ENCODE data around the gene APBA1.

The APBA1 gene

GRCh38 chr9:69460012-69460411, 212.2 kb downstream of the APBA1 start:
- Histone ChIP-seq H3K9me3 (ENCODE audit: control insufficient read depth, low read length) (no peaks in the 10 kb centered on the region), H3K4me1 (ENCODE audit: control insufficient read depth, insufficient read depth, low read length) (peaks cover 8% of the 10 kb centered on the region), H3K27ac (ENCODE audit: insufficient read depth, low read depth, low read length, poor library complexity, severe bottlenecking) (no peak overlapping the region), H3K4me3 (ENCODE audit: insufficient read depth, low read depth, low read length) (no peak overlapping the region), H3K27me3 (ENCODE audit: control insufficient read depth, insufficient read depth, low read length, poor library complexity, severe bottlenecking) (no peaks in the 10 kb centered on the region), H3K36me3 (ENCODE audit: control insufficient read depth, insufficient read depth, low read length) (no peaks in the 10 kb centered on the region)
- WGBS, 2 experiments: 91 to 94% methylated on average over 5 of the region's 5 CpGs

GRCh38 chr9:69458176-69458575, 214.0 kb downstream of the APBA1 start:
- 91 to 92% methylated on average over 3 of the region's 3 CpGs for WGBS, 2 experiments
- Histone ChIP-seq H3K36me3 (ENCODE audit: control insufficient read depth, insufficient read depth, low read length) (no peaks in the 10 kb centered on the region), H3K27me3 (ENCODE audit: control insufficient read depth, insufficient read depth, low read length, poor library complexity, severe bottlenecking) (no peaks in the 10 kb centered on the region), H3K4me3 (ENCODE audit: insufficient read depth, low read depth, low read length) (no peak overlapping the region), H3K27ac (ENCODE audit: insufficient read depth, low read depth, low read length, poor library complexity, severe bottlenecking) (no peak overlapping the region), H3K4me1 (ENCODE audit: control insufficient read depth, insufficient read depth, low read length) (peaks cover 2% of the 10 kb centered on the region), H3K9me3 (ENCODE audit: control insufficient read depth, low read length) (no peaks in the 10 kb centered on the region)

- Histone ChIP-seq H3K9me3 (ENCODE audit: control insufficient read depth, low read length) (no peaks in the 10 kb centered on the region), H3K4me3 (ENCODE audit: insufficient read depth, low read depth, low read length) (no peak overlapping the region), H3K36me3 (ENCODE audit: control insufficient read depth, insufficient read depth, low read length) (no peaks in the 10 kb centered on the region), H3K27ac (ENCODE audit: insufficient read depth, low read depth, low read length, poor library complexity, severe bottlenecking) (no peak overlapping the region), H3K4me1 (ENCODE audit: control insufficient read depth, insufficient read depth, low read length) (peaks cover 8% of the 10 kb centered on the region), H3K27me3 (ENCODE audit: control insufficient read depth, insufficient read depth, low read length, poor library complexity, severe bottlenecking) (no peaks in the 10 kb centered on the region)
- WGBS, 2 experiments: 92 to 94% methylated on average over 15 of the region's 15 CpGs
These were observed 216.0 kb downstream of the APBA1 start for GRCh38 chr9:69456201-69456600.

DNA sequence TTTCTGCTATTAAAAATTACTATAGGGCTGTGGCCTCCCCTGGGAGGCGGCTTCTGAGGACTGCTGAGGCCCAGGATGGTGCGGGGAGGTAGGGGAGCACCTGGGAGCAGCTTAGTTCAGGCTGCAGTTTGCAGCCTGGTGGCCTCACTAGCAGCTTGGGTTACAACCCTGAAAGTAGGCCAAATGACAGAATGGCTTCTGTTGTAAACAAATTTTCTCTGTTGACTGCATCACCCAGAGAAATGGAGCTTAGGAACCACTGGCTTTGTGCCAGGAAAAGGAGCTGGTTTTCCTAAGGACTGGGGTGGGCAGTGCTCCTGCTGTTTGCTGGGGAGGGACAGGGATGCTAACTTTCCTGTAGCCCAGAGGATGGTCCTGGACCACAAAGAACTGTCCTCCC, 216.9 kb downstream of the APBA1 start:
- H3K4me1 ChIP-seq (ENCODE audit: control insufficient read depth, insufficient read depth, low read length): peaks cover 8% of the 10 kb centered on the region
- no peaks in the 10 kb centered on the region for H3K27me3 ChIP-seq (ENCODE audit: control insufficient read depth, insufficient read depth, low read length, poor library complexity, severe bottlenecking)
- 93 to 97% methylated on average over 2 of the region's 2 CpGs for WGBS, 2 experiments
- H3K36me3 ChIP-seq (ENCODE audit: control insufficient read depth, insufficient read depth, low read length): no peaks in the 10 kb centered on the region
- H3K4me3 ChIP-seq (ENCODE audit: insufficient read depth, low read depth, low read length): no peak overlapping the region
- no peak overlapping the region for H3K27ac ChIP-seq (ENCODE audit: insufficient read depth, low read depth, low read length, poor library complexity, severe bottlenecking)
- no peaks in the 10 kb centered on the region for H3K9me3 ChIP-seq (ENCODE audit: control insufficient read depth, low read length)

DNA sequence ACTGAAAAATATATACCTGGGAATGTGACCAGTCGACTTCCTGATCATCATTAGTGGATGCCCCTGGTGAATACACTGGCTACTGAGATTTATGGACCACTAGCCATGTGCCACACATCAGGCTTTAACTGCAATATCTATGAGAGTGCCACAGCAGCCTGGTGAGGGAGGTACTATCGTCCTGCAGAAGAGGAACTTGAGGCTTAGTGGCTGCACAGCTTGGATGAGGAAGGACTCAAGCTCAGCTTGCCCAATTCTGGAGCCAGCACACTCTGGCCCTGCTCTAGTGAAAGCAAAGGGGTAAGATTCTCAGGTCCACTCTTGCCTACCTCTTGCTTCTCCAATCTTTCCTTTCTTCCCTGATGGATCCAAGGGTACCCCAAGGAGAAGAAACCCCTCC, 217.8 kb downstream of the APBA1 start:
- 87 to 97% methylated on average over 2 of the region's 2 CpGs for WGBS, 2 experiments
- H3K9me3 ChIP-seq (ENCODE audit: control insufficient read depth, low read length): no peaks in the 10 kb centered on the region
- H3K4me1 ChIP-seq (ENCODE audit: control insufficient read depth, insufficient read depth, low read length): peaks cover 8% of the 10 kb centered on the region
- H3K27me3 ChIP-seq (ENCODE audit: control insufficient read depth, insufficient read depth, low read length, poor library complexity, severe bottlenecking): no peaks in the 10 kb centered on the region
- H3K4me3 ChIP-seq (ENCODE audit: insufficient read depth, low read depth, low read length): no peak overlapping the region
- no peaks in the 10 kb centered on the region for H3K36me3 ChIP-seq (ENCODE audit: control insufficient read depth, insufficient read depth, low read length)
- no peak overlapping the region for H3K27ac ChIP-seq (ENCODE audit: insufficient read depth, low read depth, low read length, poor library complexity, severe bottlenecking)

DNA sequence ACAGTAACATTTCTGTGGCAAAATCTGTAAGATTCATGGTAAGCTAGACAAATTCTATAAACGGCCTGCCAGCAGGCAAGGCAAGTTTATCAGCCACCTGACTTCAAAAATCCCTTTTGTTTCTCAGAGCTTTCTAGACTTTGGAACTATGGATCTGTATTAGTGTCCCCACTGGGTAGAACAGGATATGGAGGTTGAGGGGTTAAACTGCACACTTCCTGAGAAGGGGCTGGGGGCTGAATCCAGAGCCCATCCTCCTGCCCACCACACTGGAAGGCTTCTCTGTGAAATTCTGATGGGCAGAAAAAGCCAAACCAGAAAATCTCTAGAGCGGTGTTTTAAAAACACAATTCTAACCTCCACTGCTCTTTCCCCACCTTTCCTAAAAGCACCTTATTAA, 218.4 kb downstream of the APBA1 start:
- Histone ChIP-seq H3K27ac (ENCODE audit: insufficient read depth, low read depth, low read length, poor library complexity, severe bottlenecking) (no peak overlapping the region), H3K27me3 (ENCODE audit: control insufficient read depth, insufficient read depth, low read length, poor library complexity, severe bottlenecking) (no peaks in the 10 kb centered on the region), H3K36me3 (ENCODE audit: control insufficient read depth, insufficient read depth, low read length) (no peaks in the 10 kb centered on the region), H3K4me3 (ENCODE audit: insufficient read depth, low read depth, low read length) (no peak overlapping the region), H3K4me1 (ENCODE audit: control insufficient read depth, insufficient read depth, low read length) (peaks cover 8% of the 10 kb centered on the region), H3K9me3 (ENCODE audit: control insufficient read depth, low read length) (no peaks in the 10 kb centered on the region)
- 92 to 93% methylated on average over 2 of the region's 2 CpGs for WGBS, 2 experiments

DNA sequence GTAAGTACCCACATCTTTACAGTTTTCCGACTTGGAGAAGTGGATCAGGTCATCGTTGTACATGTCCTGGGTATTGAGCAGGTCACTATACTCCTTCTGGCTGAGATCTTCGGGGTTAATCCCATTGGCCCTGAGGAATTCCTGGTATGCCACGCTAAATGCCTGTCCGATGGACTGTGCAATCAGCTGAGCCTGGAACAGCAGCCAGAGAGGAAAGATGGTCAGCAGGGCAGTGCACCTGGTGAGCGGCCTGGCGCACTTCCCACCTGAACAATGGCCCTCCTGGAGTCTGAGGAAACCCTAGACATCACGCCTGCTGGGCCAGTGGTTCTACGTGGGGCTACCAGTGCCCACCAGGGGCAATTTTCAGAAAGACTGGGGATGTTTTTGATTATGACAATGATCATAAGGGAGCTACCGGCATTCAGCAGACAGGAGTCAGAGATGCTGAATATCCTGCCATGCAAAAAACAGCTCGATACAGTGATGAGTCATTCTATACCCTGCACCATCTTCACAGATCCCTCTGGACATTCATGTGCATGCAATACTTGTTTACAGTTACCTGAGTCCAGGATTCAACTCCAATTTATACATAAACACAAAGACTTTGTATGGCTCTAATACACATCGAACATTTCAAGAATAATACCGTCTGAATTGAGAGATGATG, 219.9 kb downstream of the APBA1 start:
- no peaks in the 10 kb centered on the region for H3K36me3 ChIP-seq (ENCODE audit: control insufficient read depth, insufficient read depth, low read length)
- 81 to 82% methylated on average over 13 of the region's 13 CpGs for WGBS, 2 experiments
- H3K9me3 ChIP-seq (ENCODE audit: control insufficient read depth, low read length): no peaks in the 10 kb centered on the region
- no peak overlapping the region for H3K4me3 ChIP-seq (ENCODE audit: insufficient read depth, low read depth, low read length)
- no peak overlapping the region for H3K27ac ChIP-seq (ENCODE audit: insufficient read depth, low read depth, low read length, poor library complexity, severe bottlenecking)
- no peaks in the 10 kb centered on the region for H3K27me3 ChIP-seq (ENCODE audit: control insufficient read depth, insufficient read depth, low read length, poor library complexity, severe bottlenecking)
- peaks cover 8% of the 10 kb centered on the region for H3K4me1 ChIP-seq (ENCODE audit: control insufficient read depth, insufficient read depth, low read length)

GRCh38 chr9:69446496-69446895, 225.7 kb downstream of the APBA1 start:
- WGBS, 2 experiments: 86 to 92% methylated on average over 6 of the region's 6 CpGs
- Histone ChIP-seq H3K9me3 (ENCODE audit: control insufficient read depth, low read length) (no peaks in the 10 kb centered on the region), H3K36me3 (ENCODE audit: control insufficient read depth, insufficient read depth, low read length) (no peaks in the 10 kb centered on the region), H3K4me1 (ENCODE audit: control insufficient read depth, insufficient read depth, low read length) (peaks cover 34% of the 10 kb centered on the region), H3K27ac (ENCODE audit: insufficient read depth, low read depth, low read length, poor library complexity, severe bottlenecking) (no peak overlapping the region), H3K4me3 (ENCODE audit: insufficient read depth, low read depth, low read length) (no peak overlapping the region), H3K27me3 (ENCODE audit: control insufficient read depth, insufficient read depth, low read length, poor library complexity, severe bottlenecking) (no peaks in the 10 kb centered on the region)

GRCh38 chr9:69445251-69445650, 226.9 kb downstream of the APBA1 start:
- Histone ChIP-seq H3K9me3 (ENCODE audit: control insufficient read depth, low read length) (no peaks in the 10 kb centered on the region), H3K27me3 (ENCODE audit: control insufficient read depth, insufficient read depth, low read length, poor library complexity, severe bottlenecking) (no peaks in the 10 kb centered on the region), H3K4me1 (ENCODE audit: control insufficient read depth, insufficient read depth, low read length) (peaks cover 34% of the 10 kb centered on the region), H3K27ac (ENCODE audit: insufficient read depth, low read depth, low read length, poor library complexity, severe bottlenecking) (no peak overlapping the region), H3K36me3 (ENCODE audit: control insufficient read depth, insufficient read depth, low read length) (no peaks in the 10 kb centered on the region), H3K4me3 (ENCODE audit: insufficient read depth, low read depth, low read length) (no peak overlapping the region)
- WGBS, 2 experiments: 85 to 87% methylated on average over 5 of the region's 5 CpGs

- 84 to 96% methylated on average over 4 of the region's 4 CpGs for WGBS, 2 experiments
- H3K4me3 ChIP-seq (ENCODE audit: insufficient read depth, low read depth, low read length): no peak overlapping the region
- no peaks in the 10 kb centered on the region for H3K27me3 ChIP-seq (ENCODE audit: control insufficient read depth, insufficient read depth, low read length, poor library complexity, severe bottlenecking)
- H3K4me1 ChIP-seq (ENCODE audit: control insufficient read depth, insufficient read depth, low read length): peaks cover 34% of the 10 kb centered on the region
- no peaks in the 10 kb centered on the region for H3K9me3 ChIP-seq (ENCODE audit: control insufficient read depth, low read length)
- no peaks in the 10 kb centered on the region for H3K36me3 ChIP-seq (ENCODE audit: control insufficient read depth, insufficient read depth, low read length)
- H3K27ac ChIP-seq (ENCODE audit: insufficient read depth, low read depth, low read length, poor library complexity, severe bottlenecking): no peak overlapping the region
These were observed 227.4 kb downstream of the APBA1 start for GRCh38 chr9:69444791-69445190.

DNA sequence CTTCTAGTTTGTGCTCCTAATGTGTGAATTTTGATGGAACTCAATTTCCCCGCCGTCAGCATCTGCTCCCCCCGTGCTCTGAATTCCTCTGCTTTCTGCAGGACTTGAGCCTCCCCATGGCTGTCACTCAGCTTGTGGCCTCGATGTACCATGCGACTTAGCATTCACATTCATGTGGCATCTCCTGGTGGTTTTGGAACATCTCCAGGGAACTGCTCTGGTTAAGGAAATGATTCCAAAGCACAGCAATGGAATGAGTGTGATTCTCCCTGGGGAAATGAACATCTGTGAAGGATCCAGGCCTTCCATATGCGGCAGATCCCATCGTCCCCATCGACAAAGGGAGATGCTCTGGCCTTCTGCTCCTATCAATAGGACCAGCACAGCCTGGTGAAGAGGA, 228.2 kb downstream of the APBA1 start:
- Histone ChIP-seq H3K4me3 (ENCODE audit: insufficient read depth, low read depth, low read length) (no peak overlapping the region), H3K9me3 (ENCODE audit: control insufficient read depth, low read length) (no peaks in the 10 kb centered on the region), H3K27me3 (ENCODE audit: control insufficient read depth, insufficient read depth, low read length, poor library complexity, severe bottlenecking) (no peaks in the 10 kb centered on the region), H3K4me1 (ENCODE audit: control insufficient read depth, insufficient read depth, low read length) (peaks cover 34% of the 10 kb centered on the region), H3K27ac (ENCODE audit: insufficient read depth, low read depth, low read length, poor library complexity, severe bottlenecking) (no peak overlapping the region), H3K36me3 (ENCODE audit: control insufficient read depth, insufficient read depth, low read length) (no peaks in the 10 kb centered on the region)
- 91 to 92% methylated on average over 8 of the region's 8 CpGs for WGBS, 2 experiments

Data from ectodermal cell (in vitro differentiated cells).